ENCODE data around the gene JOSD2. TPM values are rescaled to one million over a fixed set of nuclear protein-coding genes. Genes with fewer than 3 reads are reported as not detected.

The JOSD2 gene
- total and polyA plus RNA-seq, 2 donors (not counting 3 experiments of a cell fraction or from before 2014, with no cell fraction given) = 37.4 to 62.8 TPM

DNA sequence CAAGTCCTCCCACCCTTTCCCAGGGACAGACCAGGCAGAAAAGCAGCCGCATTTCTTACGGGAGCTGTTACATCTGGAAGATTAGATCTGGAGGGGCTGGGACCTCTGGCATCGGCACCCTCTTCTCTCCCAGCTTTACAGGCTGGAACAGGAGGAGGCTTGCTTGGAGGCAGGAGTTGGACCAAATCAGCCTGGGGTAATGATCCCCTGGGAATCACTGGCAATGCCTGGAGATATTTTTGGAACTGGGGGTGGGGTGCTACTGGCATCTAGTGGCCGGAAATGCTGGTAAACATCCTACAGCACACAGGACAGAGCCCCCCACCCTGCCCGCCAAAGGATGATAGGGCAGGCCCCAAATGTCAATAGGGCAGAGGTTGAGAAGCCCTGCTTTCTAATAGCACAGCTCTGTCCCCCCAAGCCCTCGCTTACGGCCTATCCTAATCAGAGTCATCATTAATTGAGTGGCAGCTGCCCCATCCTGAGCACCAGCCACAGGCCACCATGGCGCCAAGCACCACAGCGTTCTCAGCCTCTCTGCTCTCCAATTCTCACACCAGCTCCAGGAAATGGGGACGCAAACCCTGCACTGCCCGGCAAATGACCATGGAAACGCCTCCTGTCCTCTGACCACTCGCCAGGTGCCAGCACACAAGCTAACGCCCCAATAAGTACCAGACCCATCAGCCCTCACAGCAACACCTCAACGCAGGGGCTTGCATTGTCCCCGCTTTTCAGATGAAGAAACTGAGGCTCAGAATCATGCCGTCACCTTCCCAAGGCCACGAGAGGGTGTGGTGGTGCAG lies 36.6 kb upstream of the JOSD2 start:
- ChIA-PET POLR2A (interaction anchor here (0.6 kb wide), 1 partner anchor 754 kb away, joined by 5 read pairs; no protein-coding TSS in a partner anchor), CTCF (interaction anchor here (1.6 to 1.7 kb wide), 2 partner anchors 9 to 10 kb away, joined by 5 to 9 read pairs; no protein-coding TSS in a partner anchor)
- H4K20me1 ChIP-seq (replicated peaks; ENCODE audit: control insufficient read depth, extremely low read depth, insufficient read depth, low read length) = no peaks in the 10 kb centered on the region
- no peak for DNase-seq (ENCODE audit: low read depth, low spot score)
- peaks cover 4 to 5% of the 10 kb centered on the region in 2 experiments for H3K27me3 ChIP-seq (ENCODE audit: control insufficient read depth in 2 of 2, insufficient read depth in 2 of 2, low read length in 2 of 2)
- H3K4me3 ChIP-seq (replicated peaks in 1 of 3; ENCODE audit: insufficient read depth in 1 of 3, low read depth in 1 of 3, low read length in 3 of 3) = no peak overlapping the region
- no peak overlapping the region for H3K9ac ChIP-seq (replicated peaks; ENCODE audit: extremely low read depth, insufficient read depth, low read length)
- H3K27ac ChIP-seq (ENCODE audit: insufficient read depth, low read depth, low read length) = no peak overlapping the region
- H3K36me3 ChIP-seq (ENCODE audit: control insufficient read depth in 2 of 2, extremely low read depth in 1 of 2, insufficient read depth in 2 of 2, low read length in 2 of 2) = no peaks in the 10 kb centered on the region
- FAIRE-seq = no peak
- no peaks in the 10 kb centered on the region for H3K4me1 ChIP-seq (ENCODE audit: control insufficient read depth, extremely low read depth, insufficient read depth, low read length)
- intact Hi-C loops (cut with micrococcal nuclease) = no loop called here
- H3K9me3 ChIP-seq (replicated peaks; ENCODE audit: control insufficient read depth, insufficient read depth, low read length) = no peaks in the 10 kb centered on the region
- no peak overlapping the region for H3K4me2 ChIP-seq (ENCODE audit: insufficient read depth, low read length)
- H3K79me2 ChIP-seq (ENCODE audit: control insufficient read depth, insufficient read depth, low read length) = no peaks in the 10 kb centered on the region
- no peaks in the 10 kb centered on the region for H3K9me1 ChIP-seq (replicated peaks; ENCODE audit: control insufficient read depth, extremely low read depth, insufficient read depth, low read length)
- TF ChIP-seq FOS (IDR thresholded peaks at IDR 0.05; ENCODE audit: borderline replicate concordance, insufficient read depth, low read length) = no peak
- TF ChIP-seq, protein P1, sequence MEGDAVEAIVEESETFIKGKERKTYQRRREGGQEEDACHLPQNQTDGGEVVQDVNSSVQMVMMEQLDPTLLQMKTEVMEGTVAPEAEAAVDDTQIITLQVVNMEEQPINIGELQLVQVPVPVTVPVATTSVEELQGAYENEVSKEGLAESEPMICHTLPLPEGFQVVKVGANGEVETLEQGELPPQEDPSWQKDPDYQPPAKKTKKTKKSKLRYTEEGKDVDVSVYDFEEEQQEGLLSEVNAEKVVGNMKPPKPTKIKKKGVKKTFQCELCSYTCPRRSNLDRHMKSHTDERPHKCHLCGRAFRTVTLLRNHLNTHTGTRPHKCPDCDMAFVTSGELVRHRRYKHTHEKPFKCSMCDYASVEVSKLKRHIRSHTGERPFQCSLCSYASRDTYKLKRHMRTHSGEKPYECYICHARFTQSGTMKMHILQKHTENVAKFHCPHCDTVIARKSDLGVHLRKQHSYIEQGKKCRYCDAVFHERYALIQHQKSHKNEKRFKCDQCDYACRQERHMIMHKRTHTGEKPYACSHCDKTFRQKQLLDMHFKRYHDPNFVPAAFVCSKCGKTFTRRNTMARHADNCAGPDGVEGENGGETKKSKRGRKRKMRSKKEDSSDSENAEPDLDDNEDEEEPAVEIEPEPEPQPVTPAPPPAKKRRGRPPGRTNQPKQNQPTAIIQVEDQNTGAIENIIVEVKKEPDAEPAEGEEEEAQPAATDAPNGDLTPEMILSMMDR (IDR thresholded peaks at IDR 0.05; ENCODE audit: extremely low read depth in 1 of 2, insufficient read depth in 1 of 2, low read depth in 1 of 2, low read length in 2 of 2) = no peak
- no peak for TF ChIP-seq JUN (IDR thresholded peaks at IDR 0.05; ENCODE audit: borderline replicate concordance, insufficient read depth, insufficient read length, low read depth)
- no peak for TF ChIP-seq EZH2 (IDR thresholded peaks at IDR 0.05; ENCODE audit: borderline replicate concordance, low read depth, low read length, severe bottlenecking)
- no peak for TF ChIP-seq POLR2AphosphoS5 (IDR thresholded peaks at IDR 0.05; ENCODE audit: insufficient read depth, low read depth, low read length)
- no peak for TF ChIP-seq MYC (IDR thresholded peaks at IDR 0.05; ENCODE audit: low read depth, low read length)
- TF ChIP-seq POLR2A (IDR thresholded peaks at IDR 0.05; ENCODE audit: low read depth, low read length) = no peak
- no peak for TF ChIP-seq MAX (IDR thresholded peaks at IDR 0.05; ENCODE audit: insufficient read depth, insufficient read length)
- no peak for TF ChIP-seq GATA2 (IDR thresholded peaks at IDR 0.05; ENCODE audit: insufficient read depth, insufficient read length, low read depth, low read length)
- dilution Hi-C loops (cut with MboI; ENCODE audit: extremely low pct_ligation_motif_present, low sequenced_read_pairs) = no loop called here
- BruUV-seq (replicated peaks) = no TSS peak
- H2AFZ ChIP-seq (ENCODE audit: low read depth, low read length) = no peak overlapping the region

All from endothelial cell of umbilical vein (primary cell).